IMR-90 (cell line): ENCODE data around the gene MMS19. TPM values are rescaled to one million over a fixed set of nuclear protein-coding genes. Genes with fewer than 3 reads are reported as not detected.
A peak's percentile ranks its signal among the peaks of the same experiment; 100 is the strongest.

Experiments used
- ATAC-seq: fragments of 200-7000 bp; cut with Tn5 transposase; 2 replicates; pipeline ENCODE4 v1.9.1; 2020; ENCODE audit warnings: low read depth, mild to moderate bottlenecking, moderate library complexity
- BruUV-seq: library from RNA; stranded (reverse); fragments of 400-500 nt; replicated peaks from 2 replicates; lab custom pipeline; 2021; lab: Mats Ljungman, UMichigan
- CTCF ChIA-PET: fragments of 300-600 bp; formaldehyde crosslinking; extraction: SDS; loops from one replicate; lab custom pipeline; 2021; ENCODE audit warnings: antibody characterized with exemption; lab: Yijun Ruan, JAX
- POLR2A ChIA-PET: fragments of 300-600 bp; sonication (Branson Sonifier 250); formaldehyde crosslinking; loops from one replicate; lab custom pipeline; 2022; ENCODE audit warnings: antibody characterized with exemption; ENCODE audit not compliant: unreplicated experiment; lab: Charles Lee
- DNase-seq: peaks from one replicate; pipeline ENCODE4 v3.0.0; 2013
- H2AFZ ChIP-seq: replicated peaks from 2 replicates; pipeline ENCODE3; 2013; ENCODE audit warnings: low read length, mild to moderate bottlenecking; ENCODE audit not compliant: poor library complexity
- H2AK5ac ChIP-seq: 2 replicates; pipeline ENCODE4 v1.6.1; 2013; ENCODE audit warnings: low read depth, low read length, inconsistent platforms
- H2AK9ac ChIP-seq: replicated peaks from 2 replicates; pipeline ENCODE3; 2013; ENCODE audit warnings: mild to moderate bottlenecking, low read depth, low read length, moderate library complexity; ENCODE audit not compliant: poor library complexity
- H2BK120ac ChIP-seq: 2 replicates; pipeline ENCODE4 v1.6.1; 2013; ENCODE audit warnings: low read depth, low read length, inconsistent platforms
- H2BK15ac ChIP-seq: 3 replicates; pipeline ENCODE4 v1.6.1; 2013; ENCODE audit warnings: low read depth, low read length, inconsistent platforms
- H2BK20ac ChIP-seq: 2 replicates; pipeline ENCODE4 v1.6.1; 2013; ENCODE audit warnings: low read depth, mild to moderate bottlenecking, inconsistent platforms, low read length, moderate library complexity
- H2BK5ac ChIP-seq: 2 replicates; pipeline ENCODE4 v1.6.1; 2013; ENCODE audit warnings: mild to moderate bottlenecking, low read depth, low read length, inconsistent platforms; ENCODE audit not compliant: poor library complexity, severe bottlenecking
- H3K14ac ChIP-seq: replicated peaks from 2 replicates; pipeline ENCODE4 v1.6.1; 2013; ENCODE audit warnings: low read depth, low read length, inconsistent platforms
- H3K18ac ChIP-seq: 2 replicates; pipeline ENCODE4 v1.6.1; 2013; ENCODE audit warnings: low read depth, low read length, control low read depth
- H3K23ac ChIP-seq: 2 replicates; pipeline ENCODE4 v1.6.1; 2013; ENCODE audit warnings: low read depth, low read length, inconsistent platforms
- H3K27ac ChIP-seq: 2 replicates; pipeline ENCODE4 v1.5.1; 2013; ENCODE audit warnings: mild to moderate bottlenecking, control low read depth, low read length; ENCODE audit not compliant: insufficient read depth
- H3K27me3 ChIP-seq: 2 replicates; pipeline ENCODE4 v1.6.1; 2013; ENCODE audit warnings: low read length; ENCODE audit not compliant: control insufficient read depth, insufficient read depth
- H3K36me3 ChIP-seq: 2 replicates; pipeline ENCODE4 v1.6.1; 2013; ENCODE audit warnings: low read length, mixed read lengths; ENCODE audit not compliant: control insufficient read depth, insufficient read depth
- H3K4ac ChIP-seq: 2 replicates; pipeline ENCODE4 v1.6.1; 2013; ENCODE audit warnings: low read depth, low read length, inconsistent platforms
- H3K4me1 ChIP-seq: 2 replicates; pipeline ENCODE4 v1.6.1; 2013; ENCODE audit warnings: low read length, mixed read lengths; ENCODE audit not compliant: control insufficient read depth, insufficient read depth
- H3K4me2 ChIP-seq: 2 replicates; pipeline ENCODE4 v1.6.1; 2013; ENCODE audit warnings: low read depth, mild to moderate bottlenecking, control low read depth, low read length, moderate library complexity
- H3K4me3 ChIP-seq: 2 replicates; pipeline ENCODE4 v1.5.1; 2013; ENCODE audit warnings: low read depth, mild to moderate bottlenecking, control low read depth, low read length, moderate library complexity; ENCODE audit not compliant: insufficient read depth
- H3K56ac ChIP-seq: 2 replicates; pipeline ENCODE4 v1.6.1; 2013; ENCODE audit warnings: low read length, inconsistent platforms; ENCODE audit not compliant: insufficient read depth; ENCODE audit errors: extremely low read depth
- H3K79me1 ChIP-seq, 2 experiments: 2 replicates each; pipeline ENCODE4 v1.6.1; 2013; ENCODE audit warnings: low read length in 2 of 2, inconsistent platforms in 1 of 2, low read depth in 1 of 2
- H3K9ac ChIP-seq: 2 replicates; pipeline ENCODE4 v1.6.1; 2013; ENCODE audit warnings: low read depth, low read length, control low read depth
- H3K9me1 ChIP-seq: 2 replicates; pipeline ENCODE4 v1.6.1; 2013; ENCODE audit warnings: low read length, inconsistent platforms; ENCODE audit not compliant: insufficient read depth
- H3K9me3 ChIP-seq: 2 replicates; pipeline ENCODE4 v1.6.1; 2013; ENCODE audit warnings: low read length; ENCODE audit not compliant: control insufficient read depth, insufficient read depth
- H4K20me1 ChIP-seq: 2 replicates; pipeline ENCODE4 v1.6.1; 2013; ENCODE audit warnings: low read length, inconsistent platforms; ENCODE audit not compliant: insufficient read depth
- H4K5ac ChIP-seq: 2 replicates; pipeline ENCODE4 v1.6.1; 2013; ENCODE audit warnings: mild to moderate bottlenecking, low read depth, low read length, control low read depth
- H4K8ac ChIP-seq, 2 experiments: 2 replicates each; pipeline ENCODE4 v1.6.1; 2013; ENCODE audit warnings: low read depth in 2 of 2, low read length in 2 of 2, control low read depth in 1 of 2, inconsistent platforms in 1 of 2
- H4K91ac ChIP-seq: 2 replicates; pipeline ENCODE4 v1.6.1; 2013; ENCODE audit warnings: low read depth, low read length, inconsistent platforms; ENCODE audit not compliant: insufficient read depth
- BHLHE40 ChIP-seq: fragments of 150-350 bp; IDR thresholded peaks from 2 replicates; pipeline ENCODE4 v1.6.1; 2016; ENCODE audit warnings: mild to moderate bottlenecking, low read depth, low read length
- CEBPB ChIP-seq: IDR thresholded peaks from 2 replicates; pipeline ENCODE4 v1.6.1; 2012; ENCODE audit warnings: low read depth, low read length, improper control_type of control experiment
- CHD1 ChIP-seq: IDR thresholded peaks from 2 replicates; pipeline ENCODE4 v1.6.1; 2012; ENCODE audit warnings: low read depth, low read length, improper control_type of control experiment
- FOS ChIP-seq: fragments of 150-350 bp; IDR thresholded peaks from 2 replicates; pipeline ENCODE4 v1.6.1; 2016; ENCODE audit warnings: low read depth, low read length
- MAFK ChIP-seq: IDR thresholded peaks from 2 replicates; pipeline ENCODE4 v1.6.1; 2012; ENCODE audit warnings: low read depth, low read length, improper control_type of control experiment
- MAZ ChIP-seq: IDR thresholded peaks from 2 replicates; pipeline ENCODE4 v1.6.1; 2012; ENCODE audit warnings: low read depth, mild to moderate bottlenecking, low read length, improper control_type of control experiment, moderate library complexity, borderline replicate concordance
- MXI1 ChIP-seq: IDR thresholded peaks from 2 replicates; pipeline ENCODE4 v1.6.1; 2012; ENCODE audit warnings: low read depth, mild to moderate bottlenecking, low read length, moderate library complexity, borderline replicate concordance
- NFE2L2 ChIP-seq: fragments of 150-350 bp; IDR thresholded peaks from 2 replicates; pipeline ENCODE4 v1.6.1; 2016; ENCODE audit warnings: low read depth, mild to moderate bottlenecking, low read length
- POLR2A ChIP-seq: IDR thresholded peaks from 2 replicates; pipeline ENCODE4 v1.6.1; 2012; ENCODE audit warnings: mild to moderate bottlenecking, low read depth, low read length
- RAD21 ChIP-seq: IDR thresholded peaks from 2 replicates; pipeline ENCODE4 v1.6.1; 2012; ENCODE audit warnings: low read length, improper control_type of control experiment
- RCOR1 ChIP-seq: IDR thresholded peaks from 2 replicates; pipeline ENCODE4 v1.6.1; 2012; ENCODE audit warnings: mild to moderate bottlenecking, low read length, improper control_type of control experiment; ENCODE audit not compliant: insufficient replicate concordance
- RFX5 ChIP-seq: IDR thresholded peaks from 2 replicates; pipeline ENCODE4 v1.8.0; 2012; ENCODE audit warnings: low read depth, mild to moderate bottlenecking, low read length, moderate library complexity
- SMC3 ChIP-seq: fragments of 150-350 bp; IDR thresholded peaks from 2 replicates; pipeline ENCODE4 v1.6.1; 2016; ENCODE audit warnings: low read depth, mild to moderate bottlenecking, antibody characterized with exemption, low read length, moderate library complexity
- WGBS, 2 experiments: methylation state at CpG; one replicate each; pipeline versions ENCODE4 v1.1.5 to v1.1.7; 2013; ENCODE audit warnings: missing lambda C conversion rate in 2 of 2; ENCODE audit not compliant: insufficient read length in 1 of 2; ENCODE audit errors: extremely low coverage in 2 of 2; 5-methylcytosine and 5-hydroxymethylcytosine counted together
- dilution Hi-C: fragments of 300-500 bp; cut with HindIII; formaldehyde crosslinking; loops from one replicate; pipeline ENCODE4 v1.14.3; 2018; ENCODE audit warnings: low sequenced_read_pairs; ENCODE audit not compliant: unreplicated experiment
- in situ Hi-C: fragments of 300-500 bp; cut with MboI; formaldehyde crosslinking; loops from 3 replicates; pipeline ENCODE4 v1.14.3; 2019; ENCODE audit warnings: low sequenced_read_pairs, inconsistent platforms, mixed read lengths
- intact Hi-C: fragments of 100-400 bp; cut with micrococcal nuclease; formaldehyde crosslinking; loops from 2 replicates; pipeline ENCODE4 v1.10.0; 2022
- polyA plus RNA-seq, 3 experiments: library from polyadenylated mRNA; depleted of rRNA; stranded (reverse); fragments of >200 nt; gene quantifications; 2 replicates each; pipeline ENCODE4 v1.2.3, GENCODE V29; 2012; ENCODE audit warnings: low replicate concordance in 1 of 3
- total RNA-seq: library from RNA; depleted of rRNA; stranded (reverse); fragments of >200 nt; gene quantifications from 2 replicates; pipeline ENCODE4 v1.2.3, GENCODE V29; 2012
- TF ChIP-seq, protein P1 (sequence below): conservative IDR thresholded peaks from 2 replicates; pipeline ENCODE4 v1.5.1; 2012; ENCODE audit warnings: mild to moderate bottlenecking, low read depth, low read length, improper control_type of control experiment
- TF ChIP-seq, protein P2 (sequence below): fragments of 150-350 bp; IDR thresholded peaks from 2 replicates; pipeline ENCODE4 v1.6.1; 2016; ENCODE audit warnings: low read depth, mild to moderate bottlenecking, low read length, moderate library complexity, borderline replicate concordance
- TF ChIP-seq, protein P3 (sequence below): fragments of 150-350 bp; IDR thresholded peaks from 2 replicates; pipeline ENCODE4 v1.6.1; 2017; ENCODE audit warnings: mild to moderate bottlenecking, antibody characterized with exemption, low read length, low read depth

MMS19 gene
- total and polyA plus RNA-seq, 2 of the 4 experiments (the other 2 are of a cell fraction): 70.1 to 72.7 TPM

GRCh38 chr10:97475936-97476594 is 22.2 kb downstream of the MMS19 start:
- H2BK20ac ChIP-seq: no peak overlapping the region
- no peak overlapping the region for H2AK9ac ChIP-seq
- ChIA-PET CTCF (no interaction called here), POLR2A (no interaction called here)
- no peak overlapping the region for H3K14ac ChIP-seq
- no peak overlapping the region for H2BK15ac ChIP-seq
- no peak overlapping the region for H2AK5ac ChIP-seq
- peak overlapping the region; percentile 37 for H2BK5ac ChIP-seq
- ATAC-seq (peak; percentile 95), DNase-seq (peak; percentile 85)
- H4K8ac ChIP-seq: no peak overlapping the region; a peak in 1 of 4 replicates
- H3K18ac ChIP-seq: no peak overlapping the region
- in situ Hi-C loops (no loop called here), intact Hi-C loops (no loop called here), dilution Hi-C loops (no loop called here)
- H3K23ac ChIP-seq: no peak overlapping the region
- peaks cover 4% of the 10 kb centered on the region for H3K4me1 ChIP-seq
- H3K79me1 ChIP-seq: peaks cover 35 to 36% of the 10 kb centered on the region in 2 experiments
- no peak overlapping the region for H3K56ac ChIP-seq
- BruUV-seq: no TSS peak
- no peaks in the 10 kb centered on the region for H3K9me3 ChIP-seq
- peaks cover 47% of the 10 kb centered on the region for H3K36me3 ChIP-seq
- H2AFZ ChIP-seq: no peak overlapping the region
- H3K4ac ChIP-seq: no peak overlapping the region
- H3K9me1 ChIP-seq: peaks cover 8% of the 10 kb centered on the region
- peaks cover 14% of the 10 kb centered on the region for H4K20me1 ChIP-seq
- H3K4me2 ChIP-seq: 0 out of 2 replicates have a peak overlapping the region, but pooled peaks have one; percentile 8
- TF ChIP-seq MAFK: no peak
- TF ChIP-seq MAZ: no peak
- TF ChIP-seq, protein P1, sequence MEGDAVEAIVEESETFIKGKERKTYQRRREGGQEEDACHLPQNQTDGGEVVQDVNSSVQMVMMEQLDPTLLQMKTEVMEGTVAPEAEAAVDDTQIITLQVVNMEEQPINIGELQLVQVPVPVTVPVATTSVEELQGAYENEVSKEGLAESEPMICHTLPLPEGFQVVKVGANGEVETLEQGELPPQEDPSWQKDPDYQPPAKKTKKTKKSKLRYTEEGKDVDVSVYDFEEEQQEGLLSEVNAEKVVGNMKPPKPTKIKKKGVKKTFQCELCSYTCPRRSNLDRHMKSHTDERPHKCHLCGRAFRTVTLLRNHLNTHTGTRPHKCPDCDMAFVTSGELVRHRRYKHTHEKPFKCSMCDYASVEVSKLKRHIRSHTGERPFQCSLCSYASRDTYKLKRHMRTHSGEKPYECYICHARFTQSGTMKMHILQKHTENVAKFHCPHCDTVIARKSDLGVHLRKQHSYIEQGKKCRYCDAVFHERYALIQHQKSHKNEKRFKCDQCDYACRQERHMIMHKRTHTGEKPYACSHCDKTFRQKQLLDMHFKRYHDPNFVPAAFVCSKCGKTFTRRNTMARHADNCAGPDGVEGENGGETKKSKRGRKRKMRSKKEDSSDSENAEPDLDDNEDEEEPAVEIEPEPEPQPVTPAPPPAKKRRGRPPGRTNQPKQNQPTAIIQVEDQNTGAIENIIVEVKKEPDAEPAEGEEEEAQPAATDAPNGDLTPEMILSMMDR: no peak
- no peak for TF ChIP-seq POLR2A
- no peak for TF ChIP-seq CHD1
- no peak for TF ChIP-seq RCOR1
- TF ChIP-seq, protein P2, sequence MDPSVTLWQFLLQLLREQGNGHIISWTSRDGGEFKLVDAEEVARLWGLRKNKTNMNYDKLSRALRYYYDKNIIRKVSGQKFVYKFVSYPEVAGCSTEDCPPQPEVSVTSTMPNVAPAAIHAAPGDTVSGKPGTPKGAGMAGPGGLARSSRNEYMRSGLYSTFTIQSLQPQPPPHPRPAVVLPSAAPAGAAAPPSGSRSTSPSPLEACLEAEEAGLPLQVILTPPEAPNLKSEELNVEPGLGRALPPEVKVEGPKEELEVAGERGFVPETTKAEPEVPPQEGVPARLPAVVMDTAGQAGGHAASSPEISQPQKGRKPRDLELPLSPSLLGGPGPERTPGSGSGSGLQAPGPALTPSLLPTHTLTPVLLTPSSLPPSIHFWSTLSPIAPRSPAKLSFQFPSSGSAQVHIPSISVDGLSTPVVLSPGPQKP: no peak
- peak; percentile 11; the same call in 1 of the 2 replicates for TF ChIP-seq SMC3
- peak; percentile 90 for TF ChIP-seq CEBPB
- no peak for TF ChIP-seq NFE2L2
- TF ChIP-seq, protein P3, sequence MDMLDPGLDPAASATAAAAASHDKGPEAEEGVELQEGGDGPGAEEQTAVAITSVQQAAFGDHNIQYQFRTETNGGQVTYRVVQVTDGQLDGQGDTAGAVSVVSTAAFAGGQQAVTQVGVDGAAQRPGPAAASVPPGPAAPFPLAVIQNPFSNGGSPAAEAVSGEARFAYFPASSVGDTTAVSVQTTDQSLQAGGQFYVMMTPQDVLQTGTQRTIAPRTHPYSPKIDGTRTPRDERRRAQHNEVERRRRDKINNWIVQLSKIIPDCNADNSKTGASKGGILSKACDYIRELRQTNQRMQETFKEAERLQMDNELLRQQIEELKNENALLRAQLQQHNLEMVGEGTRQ: no peak
- TF ChIP-seq BHLHE40: no peak
- peak; percentile 57; the same call in 1 of the 2 replicates for TF ChIP-seq MXI1
- no peak for TF ChIP-seq RFX5
- TF ChIP-seq RAD21: 0 out of 2 replicates have a peak, but pooled peaks have one; percentile 7
- no peak for TF ChIP-seq FOS
- no peak overlapping the region for H3K9ac ChIP-seq
- H3K27me3 ChIP-seq: no peaks in the 10 kb centered on the region
- no peak overlapping the region for H3K4me3 ChIP-seq
- no peak overlapping the region for H4K91ac ChIP-seq
- H4K5ac ChIP-seq: no peak overlapping the region
- WGBS, 2 experiments: no CpG with 5 or more reads among the region's 2 CpGs
- H2BK120ac ChIP-seq: no peak overlapping the region
- no peak overlapping the region for H3K27ac ChIP-seq
